DOHH2 (cell line): ENCODE measurements around the gene HORMAD2.
"Not testable (repeated sequence)": the region's sequence is repeated elsewhere in the genome, so short reads cannot be mapped to it uniquely, and the experiment has no call there.

Experiments
- EZH2phosphoT487 ChIP-seq: fragments of 200-600 bp; sonication (generic); IDR thresholded peaks from 2 replicates; pipeline ENCODE4 v1.6.1; 2017; ENCODE audit warnings: borderline replicate concordance, mild to moderate bottlenecking, antibody characterized with exemption, low read length, moderate library complexity, mixed read lengths
- TF ChIP-seq, protein P1 (sequence below): fragments of 200-600 bp; sonication (generic); IDR thresholded peaks from one replicate; pipeline ENCODE4 v1.5.1; 2014; ENCODE audit warnings: antibody characterized with exemption, mild to moderate bottlenecking, low read depth, low read length; ENCODE audit not compliant: poor library complexity, severe bottlenecking

DNA sequence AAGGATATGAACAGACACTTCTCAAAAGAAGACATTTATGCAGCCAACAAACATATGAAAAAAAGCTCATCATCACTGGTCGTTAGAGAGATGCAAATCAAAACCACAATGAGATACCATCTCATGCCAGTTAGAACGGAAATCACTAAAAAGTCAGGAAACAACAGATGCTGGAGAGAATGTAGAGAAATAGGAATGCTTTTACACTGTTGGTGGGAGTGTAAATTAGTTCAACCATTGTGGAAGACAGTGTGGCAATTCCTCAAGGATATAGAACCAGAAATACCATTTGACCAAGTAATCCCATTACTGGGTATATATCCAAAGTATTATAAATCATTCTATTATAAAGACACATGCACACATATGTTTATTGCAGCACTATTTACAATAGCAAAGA, 20.5 kb downstream of the HORMAD2 start:
- TF ChIP-seq, protein P1, sequence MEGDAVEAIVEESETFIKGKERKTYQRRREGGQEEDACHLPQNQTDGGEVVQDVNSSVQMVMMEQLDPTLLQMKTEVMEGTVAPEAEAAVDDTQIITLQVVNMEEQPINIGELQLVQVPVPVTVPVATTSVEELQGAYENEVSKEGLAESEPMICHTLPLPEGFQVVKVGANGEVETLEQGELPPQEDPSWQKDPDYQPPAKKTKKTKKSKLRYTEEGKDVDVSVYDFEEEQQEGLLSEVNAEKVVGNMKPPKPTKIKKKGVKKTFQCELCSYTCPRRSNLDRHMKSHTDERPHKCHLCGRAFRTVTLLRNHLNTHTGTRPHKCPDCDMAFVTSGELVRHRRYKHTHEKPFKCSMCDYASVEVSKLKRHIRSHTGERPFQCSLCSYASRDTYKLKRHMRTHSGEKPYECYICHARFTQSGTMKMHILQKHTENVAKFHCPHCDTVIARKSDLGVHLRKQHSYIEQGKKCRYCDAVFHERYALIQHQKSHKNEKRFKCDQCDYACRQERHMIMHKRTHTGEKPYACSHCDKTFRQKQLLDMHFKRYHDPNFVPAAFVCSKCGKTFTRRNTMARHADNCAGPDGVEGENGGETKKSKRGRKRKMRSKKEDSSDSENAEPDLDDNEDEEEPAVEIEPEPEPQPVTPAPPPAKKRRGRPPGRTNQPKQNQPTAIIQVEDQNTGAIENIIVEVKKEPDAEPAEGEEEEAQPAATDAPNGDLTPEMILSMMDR: not testable (repeated sequence)
- not testable (repeated sequence) for TF ChIP-seq EZH2phosphoT487
